ENCODE measurements around the gene PAM16.

Gene PAM16

GRCh38 chr16:4318967-4319366, 32.2 kb downstream of the PAM16 start:
- no peak for DNase-seq

- DNase-seq, result no peak
Observed at GRCh38 chr16:4318451-4318910, 32.6 kb downstream of the PAM16 start.

GRCh38 chr16:4317532-4318450, 33.3 kb downstream of the PAM16 start:
- no peak for DNase-seq

GRCh38 chr16:4316864-4317531, 34.1 kb downstream of the PAM16 start:
- DNase-seq, result no peak

GRCh38 chr16:4316108-4316863, 34.8 kb downstream of the PAM16 start:
- DNase-seq, result no peak

- DNase-seq, result peak in 2 of 5 donors; percentile 42
Observed at GRCh38 chr16:4315186-4316107, 35.7 kb downstream of the PAM16 start, which contains the start of gene GLIS2. Gene GLIS2, plus strand, starts transcription at chr16:4316067. Its CDS starts 16,214 bp downstream, at chr16:4332281.

DNA sequence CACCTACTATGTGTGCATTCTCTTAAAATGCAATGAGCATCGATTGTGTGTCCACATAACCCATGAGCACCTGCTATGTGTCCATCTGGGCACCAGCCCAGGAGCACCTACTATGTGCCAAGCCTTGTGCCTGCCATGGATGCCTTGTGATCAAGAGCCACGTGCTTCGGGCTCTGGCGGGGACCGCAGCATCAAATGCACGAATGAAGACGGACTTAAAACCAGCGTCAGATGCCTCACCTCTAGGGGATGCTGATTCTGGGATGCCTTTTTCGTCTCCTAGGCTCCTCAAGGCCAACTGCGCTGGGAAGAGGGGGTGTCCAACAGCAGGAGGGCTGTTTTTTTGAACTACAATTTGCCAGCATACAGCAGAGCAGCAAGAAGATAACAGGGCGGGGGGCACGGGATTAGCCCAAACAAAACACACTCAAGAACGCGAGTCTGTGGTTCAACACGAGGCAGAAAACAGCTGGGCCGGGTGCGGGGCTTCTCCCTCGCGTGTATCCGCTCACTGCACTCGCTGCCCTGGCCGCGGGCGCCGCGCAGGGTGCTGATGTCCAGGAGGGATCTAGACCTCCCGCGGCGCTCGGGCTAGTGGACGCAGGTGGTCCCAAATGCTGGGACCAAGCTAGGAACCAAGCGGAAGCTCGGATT, 36.5 kb downstream of the PAM16 start:
- peak in 1 of 5 donors; percentile 48 for DNase-seq

GRCh38 chr16:4313563-4314531, 37.3 kb downstream of the PAM16 start:
- no peak for DNase-seq

DNA sequence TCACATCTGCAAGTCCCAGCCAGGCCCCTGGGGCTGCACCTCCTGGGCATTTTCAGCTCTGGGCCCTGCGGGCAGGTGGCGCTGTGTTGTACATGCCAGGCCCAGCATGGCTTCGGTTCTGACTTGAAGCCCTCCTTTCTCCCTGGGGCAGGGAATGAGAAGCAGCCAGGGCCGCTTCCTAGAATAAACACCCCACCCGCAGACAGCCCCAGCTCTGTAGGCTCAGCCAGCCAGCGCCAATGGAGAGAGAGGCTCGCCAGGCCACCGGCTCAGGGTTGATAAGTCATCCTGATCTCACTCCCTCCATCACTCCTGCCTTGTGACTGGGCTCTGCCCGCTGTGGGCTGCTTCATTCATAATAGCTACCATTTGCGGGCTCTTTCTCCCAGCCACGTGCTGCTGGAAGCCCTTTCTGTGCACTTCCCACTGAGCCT, 41.3 kb downstream of the PAM16 start:
- peak in 3 of 5 donors; percentile 35 to 51 (median 45) for DNase-seq

DNA sequence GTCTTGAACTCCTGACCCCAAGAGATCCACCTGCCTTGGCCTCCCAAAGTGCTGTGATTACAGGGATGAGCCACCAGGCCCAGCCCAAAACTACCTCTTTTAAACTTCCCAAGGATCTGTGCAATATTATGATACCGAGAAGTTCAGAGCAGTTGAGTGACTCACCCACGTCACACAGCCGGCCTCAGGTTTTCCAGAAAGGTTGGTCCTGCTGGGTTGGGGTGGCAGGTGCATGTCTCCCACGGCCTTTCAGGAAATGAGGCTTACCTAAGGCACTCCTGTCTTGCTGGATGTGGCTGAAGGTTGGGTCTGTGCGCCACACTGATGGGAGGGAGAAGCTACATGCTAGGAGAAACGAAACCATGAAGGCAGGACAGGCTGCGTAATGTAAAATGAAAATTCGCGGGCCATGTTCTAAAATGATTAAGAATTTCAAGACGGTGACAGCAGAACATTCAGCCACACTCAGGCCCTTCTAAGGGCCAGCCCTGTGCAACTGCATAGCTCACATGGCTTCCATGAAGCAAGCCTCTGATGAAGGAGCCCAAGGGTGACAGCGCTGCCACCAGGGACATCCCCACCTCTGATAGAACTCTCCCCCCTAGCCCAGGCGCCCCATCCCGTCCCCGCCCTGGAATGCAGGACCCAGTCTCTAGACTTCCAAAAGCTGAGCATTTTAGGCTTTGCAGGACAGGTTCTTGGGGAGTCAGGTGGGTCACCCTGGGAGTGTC, 41.9 kb downstream of the PAM16 start:
- no peak for DNase-seq

- DNase-seq, result peak; percentile 95 to 99 (median 97)
Observed at GRCh38 chr16:4307215-4308037, 43.7 kb downstream of the PAM16 start.

DNA sequence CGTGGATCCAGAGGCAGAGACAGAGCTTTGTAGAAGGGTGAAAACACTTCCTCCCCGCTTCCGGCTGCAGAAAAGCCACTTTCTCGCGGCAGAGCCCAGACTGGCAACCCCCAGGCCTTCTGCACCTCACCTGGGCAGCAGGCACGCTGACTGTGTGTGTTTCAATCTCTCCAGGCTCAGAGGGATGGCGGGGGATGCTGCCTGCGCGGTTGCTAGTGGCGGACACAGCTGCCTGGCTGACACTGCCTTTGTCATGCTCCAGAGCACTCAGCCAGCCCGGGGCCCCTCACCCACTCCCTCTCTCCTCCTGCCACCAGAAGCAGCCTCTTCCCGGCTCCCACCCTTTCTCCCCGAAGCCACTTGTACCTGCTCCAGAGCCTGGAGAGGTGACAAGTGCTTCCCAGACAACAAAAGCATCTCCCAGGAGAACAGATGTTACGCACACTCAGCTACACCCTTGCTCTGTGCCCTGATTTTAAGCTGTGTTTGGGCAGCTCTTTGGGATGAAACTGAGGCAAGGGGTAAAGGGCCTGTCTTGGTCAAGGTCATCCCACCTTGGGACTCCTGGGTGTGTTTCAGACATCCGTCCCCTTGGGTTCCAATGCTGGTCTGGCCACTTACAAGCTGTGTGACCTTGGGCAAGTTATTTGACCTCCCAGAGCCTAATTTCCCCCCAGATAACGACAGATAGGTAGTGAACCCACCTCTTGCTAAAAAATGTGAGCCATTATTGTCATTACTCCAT, 44.5 kb downstream of the PAM16 start:
- peak in 3 of 5 donors; percentile 41 to 51 (median 41) for DNase-seq

DNA sequence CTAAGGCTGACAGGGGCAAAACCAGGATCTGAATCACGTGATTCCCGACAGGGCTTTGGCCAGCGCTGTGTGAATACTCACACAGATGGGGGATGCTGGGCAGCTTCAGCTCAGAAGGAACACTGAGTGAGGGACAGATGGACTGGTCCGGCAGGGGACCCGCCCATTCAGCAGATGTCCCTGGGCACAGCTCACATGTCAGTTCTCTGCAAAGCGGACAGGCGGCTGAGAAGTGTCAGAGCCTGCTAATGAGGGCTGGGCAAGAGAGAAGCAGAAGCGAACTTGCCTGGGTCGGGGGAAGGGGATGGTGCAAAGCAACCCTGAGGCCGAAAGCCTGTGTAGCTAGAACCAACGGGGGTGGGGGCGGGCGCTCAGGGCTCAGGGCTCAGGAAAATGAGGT, 47.1 kb downstream of the PAM16 start:
- no peak for DNase-seq

DNA sequence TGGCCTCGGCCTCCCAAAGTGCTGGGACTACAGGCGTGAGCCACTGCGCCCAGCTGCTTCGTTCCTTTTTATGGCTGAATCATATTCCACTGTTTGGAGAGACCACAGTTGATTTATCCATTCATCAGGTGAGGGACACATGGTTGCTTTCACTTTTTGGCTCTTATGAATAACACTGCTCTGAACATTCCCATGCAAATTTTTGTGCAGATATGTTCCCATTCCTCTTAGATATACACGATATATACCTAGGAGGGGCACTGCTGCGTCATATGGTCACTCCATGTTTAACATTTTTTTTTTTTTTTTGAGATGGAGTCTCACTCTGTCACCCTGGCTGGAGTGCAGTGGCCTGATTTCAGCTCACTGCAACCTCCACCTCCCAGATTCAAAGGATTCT, 49.2 kb downstream of the PAM16 start:
- no peak for DNase-seq

- no peak for DNase-seq
Observed at GRCh38 chr16:4301177-4301576, 49.9 kb downstream of the PAM16 start.

- no peak for DNase-seq
Observed at GRCh38 chr16:4298761-4299522, 52.2 kb downstream of the PAM16 start.

GRCh38 chr16:4297480-4297879, 53.6 kb downstream of the PAM16 start:
- DNase-seq, result no peak
